ENCODE measurements around the gene LPP.

- TF ChIP-seq CTCF (IDR thresholded peaks at IDR 0.05; ENCODE audit: insufficient read depth, low read length, poor library complexity, severe bottlenecking) (no peak), EZH2phosphoT487 (conservative IDR thresholded peaks at IDR 0.05; ENCODE audit: low read length) (no peak)
Measured at GRCh38 chr3:188607805-188608315, 453.9 kb downstream of the LPP start.

Data from SU-DHL-6 (cell line).